Panc1 (cell line): Measurements from ENCODE around the gene CLDN4.

Source experiments
- POLR2AphosphoS5 ChIP-seq: IDR thresholded peaks from 2 replicates; pipeline ENCODE4 v1.6.1; 2012; ENCODE audit warnings: mild to moderate bottlenecking, low read depth, low read length, moderate library complexity
- TF ChIP-seq, protein P1 (sequence below): fragments of 450-650 bp; IDR thresholded peaks from 2 replicates; pipeline ENCODE4 v1.5.1; 2017; ENCODE audit warnings: mild to moderate bottlenecking

DNA sequence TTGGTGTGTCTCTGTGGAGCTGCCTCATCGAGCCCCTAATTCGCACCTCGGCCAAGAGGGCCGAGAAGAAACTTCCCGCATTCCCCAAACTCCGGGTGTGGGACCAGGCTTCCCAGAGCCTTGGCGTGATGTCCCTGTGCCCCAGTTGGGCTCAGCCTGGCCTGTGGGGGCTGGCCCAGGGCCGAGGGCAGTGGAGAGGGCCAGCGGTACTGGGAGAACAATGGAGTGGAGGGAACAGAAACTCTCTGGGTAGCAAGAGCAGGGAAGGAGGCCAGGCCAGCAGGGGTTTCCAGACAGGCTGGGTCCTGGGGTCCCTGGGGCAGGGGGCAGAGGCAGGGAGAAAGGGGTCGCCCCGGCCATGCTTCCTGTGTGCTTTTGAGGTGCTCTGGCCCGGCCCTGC, 46.2 kb downstream of the CLDN4 start:
- TF ChIP-seq, protein P1, sequence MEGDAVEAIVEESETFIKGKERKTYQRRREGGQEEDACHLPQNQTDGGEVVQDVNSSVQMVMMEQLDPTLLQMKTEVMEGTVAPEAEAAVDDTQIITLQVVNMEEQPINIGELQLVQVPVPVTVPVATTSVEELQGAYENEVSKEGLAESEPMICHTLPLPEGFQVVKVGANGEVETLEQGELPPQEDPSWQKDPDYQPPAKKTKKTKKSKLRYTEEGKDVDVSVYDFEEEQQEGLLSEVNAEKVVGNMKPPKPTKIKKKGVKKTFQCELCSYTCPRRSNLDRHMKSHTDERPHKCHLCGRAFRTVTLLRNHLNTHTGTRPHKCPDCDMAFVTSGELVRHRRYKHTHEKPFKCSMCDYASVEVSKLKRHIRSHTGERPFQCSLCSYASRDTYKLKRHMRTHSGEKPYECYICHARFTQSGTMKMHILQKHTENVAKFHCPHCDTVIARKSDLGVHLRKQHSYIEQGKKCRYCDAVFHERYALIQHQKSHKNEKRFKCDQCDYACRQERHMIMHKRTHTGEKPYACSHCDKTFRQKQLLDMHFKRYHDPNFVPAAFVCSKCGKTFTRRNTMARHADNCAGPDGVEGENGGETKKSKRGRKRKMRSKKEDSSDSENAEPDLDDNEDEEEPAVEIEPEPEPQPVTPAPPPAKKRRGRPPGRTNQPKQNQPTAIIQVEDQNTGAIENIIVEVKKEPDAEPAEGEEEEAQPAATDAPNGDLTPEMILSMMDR = no peak
- TF ChIP-seq POLR2AphosphoS5 = no peak
